Glutamatergic neuron (in vitro differentiated cells): Measurements from ENCODE around the gene ZDHHC19. TPM values are rescaled to one million over a fixed set of nuclear protein-coding genes. Genes with fewer than 3 reads are reported as not detected.

ENCODE experiments used
- DNase-seq: peaks from one replicate; pipeline ENCODE4 v3.0.0; 2022
- H3K27ac Mint-ChIP-seq: one replicate; pipeline ENCODE4 v1.8.0; 2020; ENCODE audit warnings: mild to moderate bottlenecking, mixed read lengths, inconsistent platforms; ENCODE audit not compliant: unreplicated experiment
- H3K27me3 Mint-ChIP-seq: one replicate; pipeline ENCODE4 v1.8.0; 2020; ENCODE audit warnings: mild to moderate bottlenecking, moderate library complexity, mixed read lengths, inconsistent platforms; ENCODE audit not compliant: unreplicated experiment
- H3K36me3 Mint-ChIP-seq: one replicate; pipeline ENCODE4 v1.8.0; 2020; ENCODE audit warnings: mild to moderate bottlenecking, mixed read lengths, inconsistent platforms; ENCODE audit not compliant: unreplicated experiment
- H3K4me1 Mint-ChIP-seq: one replicate; pipeline ENCODE4 v1.8.0; 2020; ENCODE audit warnings: mild to moderate bottlenecking, low read depth, mixed read lengths, inconsistent platforms; ENCODE audit not compliant: unreplicated experiment
- H3K4me3 Mint-ChIP-seq: one replicate; pipeline ENCODE4 v1.8.0; 2020; ENCODE audit warnings: mild to moderate bottlenecking, mixed read lengths, inconsistent platforms; ENCODE audit not compliant: unreplicated experiment
- H3K9me3 Mint-ChIP-seq: one replicate; pipeline ENCODE4 v1.8.0; 2020; ENCODE audit warnings: mild to moderate bottlenecking, moderate library complexity, mixed read lengths, inconsistent platforms; ENCODE audit not compliant: unreplicated experiment
- CTCF ChIP-seq: fragments of 200-600 bp; sonication (generic); IDR thresholded peaks from one replicate; pipeline ENCODE4 v1.5.0; 2021; ENCODE audit not compliant: partially characterized antibody, unreplicated experiment
- total RNA-seq: library from RNA; stranded (reverse); fragmentation: NEBNext Ultra II Directional; extraction: Animal tissue kit (Norgen Biotek cat#: 25700); gene quantifications from one replicate; pipeline ENCODE4 v1.2.1, GENCODE V29; 2021; ENCODE audit not compliant: unreplicated experiment

ZDHHC19 gene
- total RNA-seq, 1 donor from 2014 or later, result 1.2 TPM

- no peak overlapping the region for H3K4me3 Mint-ChIP-seq
- TF ChIP-seq CTCF, result no peak
- peaks cover 5% of the 10 kb centered on the region for H3K4me1 Mint-ChIP-seq
- H3K9me3 Mint-ChIP-seq, result no peaks in the 10 kb centered on the region
- DNase-seq, result no peak
- H3K36me3 Mint-ChIP-seq, result no peaks in the 10 kb centered on the region
- H3K27me3 Mint-ChIP-seq, result peaks cover 2% of the 10 kb centered on the region
- H3K27ac Mint-ChIP-seq, result no peak overlapping the region
Measured at GRCh38 chr3:196193736-196194541, 17.3 kb downstream of the ZDHHC19 start.

- Mint-ChIP-seq H3K4me3 (no peak overlapping the region), H3K9me3 (no peaks in the 10 kb centered on the region), H3K36me3 (no peaks in the 10 kb centered on the region), H3K27ac (no peak overlapping the region), H3K27me3 (peaks cover 2% of the 10 kb centered on the region), H3K4me1 (peaks cover 5% of the 10 kb centered on the region)
- no peak for TF ChIP-seq CTCF
- no peak for DNase-seq
Measured at GRCh38 chr3:196193133-196193735, 18.0 kb downstream of the ZDHHC19 start.

DNA sequence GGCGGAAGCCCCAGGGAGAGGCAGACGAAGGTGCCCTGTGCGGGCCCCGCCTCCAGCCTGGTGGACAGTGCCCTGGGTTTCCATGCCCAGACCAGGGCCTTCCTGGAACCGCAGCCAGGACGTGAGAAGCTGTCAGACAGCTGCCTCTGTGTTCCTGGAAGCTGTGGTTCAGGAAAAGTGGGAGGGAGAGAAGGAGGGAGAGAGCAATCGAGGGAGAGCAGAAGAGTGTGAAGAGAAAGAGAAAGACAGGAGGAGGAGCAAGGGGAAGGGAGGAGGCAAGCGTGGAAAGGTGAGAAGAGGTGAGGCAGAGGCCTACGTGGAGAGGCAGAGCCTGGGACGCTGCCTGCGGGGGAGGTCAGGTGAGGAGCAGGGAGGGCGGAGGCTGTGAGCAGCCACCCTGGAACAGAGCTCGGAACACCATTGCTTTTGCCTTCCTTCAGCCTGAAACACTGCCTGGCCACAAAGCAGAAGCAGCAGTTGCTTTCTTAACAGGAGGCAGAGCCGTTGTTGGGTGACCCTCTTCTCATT lies 18.6 kb downstream of the ZDHHC19 start:
- Mint-ChIP-seq H3K4me1 (peaks cover 5% of the 10 kb centered on the region), H3K9me3 (peaks cover 3% of the 10 kb centered on the region), H3K36me3 (no peaks in the 10 kb centered on the region), H3K27ac (no peak overlapping the region), H3K4me3 (no peak overlapping the region), H3K27me3 (peaks cover 2% of the 10 kb centered on the region)
- TF ChIP-seq CTCF, result no peak
- no peak for DNase-seq

DNA sequence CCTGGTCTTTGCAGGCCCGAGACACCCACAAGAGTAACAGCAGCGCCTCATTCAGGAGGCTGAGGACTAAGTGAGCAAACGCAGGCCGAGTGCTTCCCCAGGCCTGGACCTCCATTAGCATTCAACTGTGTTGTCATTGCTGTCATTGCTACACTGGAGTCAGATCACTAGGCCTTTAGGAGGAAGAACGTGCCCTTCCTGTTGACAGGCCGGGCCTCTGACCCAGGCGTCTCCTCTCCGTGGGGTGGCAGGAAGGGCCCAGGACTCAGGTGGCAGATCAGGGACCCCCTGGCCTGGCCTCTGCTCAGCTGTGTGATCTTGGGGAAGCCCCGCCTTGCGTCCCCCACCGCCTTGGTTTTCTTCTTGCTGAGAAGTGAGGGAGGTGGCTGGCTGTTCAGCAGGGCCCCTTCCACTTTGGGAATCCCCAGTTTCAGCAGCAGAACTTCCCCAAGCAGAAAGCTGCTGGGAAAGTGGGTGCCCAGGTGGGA lies 19.1 kb downstream of the ZDHHC19 start:
- Mint-ChIP-seq H3K4me1 (peaks cover 8% of the 10 kb centered on the region), H3K27me3 (peaks cover 2% of the 10 kb centered on the region), H3K9me3 (peaks cover 3% of the 10 kb centered on the region), H3K4me3 (no peak overlapping the region), H3K36me3 (no peaks in the 10 kb centered on the region), H3K27ac (no peak overlapping the region)
- no peak for DNase-seq
- no peak for TF ChIP-seq CTCF
